Neural progenitor cell (in vitro differentiated cells): ENCODE measurements around the gene MYH1. TPM values are rescaled to one million over a fixed set of nuclear protein-coding genes. Genes with fewer than 3 reads are reported as not detected.

Experiments
- DNase-seq: peaks from one replicate; pipeline ENCODE4 v3.0.0-alpha.2; 2016; ENCODE audit warnings: low spot score
- H2AFZ ChIP-seq: fragments of 200-600 bp; sonication (generic); replicated peaks from 2 replicates; pipeline ENCODE4 v1.6.1; 2016; ENCODE audit warnings: antibody characterized with exemption
- H3F3A ChIP-seq: fragments of 200-600 bp; sonication (generic); 2 replicates; pipeline ENCODE4 v1.6.1; 2016; ENCODE audit warnings: antibody characterized with exemption, low read depth
- H3K27ac ChIP-seq: fragments of 200-600 bp; sonication (generic); 2 replicates; pipeline ENCODE4 v1.5.1; 2016; ENCODE audit warnings: mild to moderate bottlenecking
- H3K27me3 ChIP-seq: fragments of 200-600 bp; sonication (generic); 2 replicates; pipeline ENCODE4 v1.6.1; 2016; ENCODE audit warnings: mild to moderate bottlenecking, moderate library complexity
- H3K36me3 ChIP-seq: fragments of 200-600 bp; sonication (generic); 2 replicates; pipeline ENCODE4 v1.5.1; 2016
- H3K4me1 ChIP-seq: fragments of 200-600 bp; sonication (generic); 2 replicates; pipeline ENCODE4 v1.6.1; 2016; ENCODE audit warnings: mixed run types
- H3K4me2 ChIP-seq: fragments of 200-600 bp; sonication (generic); 2 replicates; pipeline ENCODE4 v1.6.1; 2016
- H3K4me3 ChIP-seq: fragments of 200-600 bp; sonication (generic); 2 replicates; pipeline ENCODE4 v1.5.1; 2016
- H3K79me2 ChIP-seq: fragments of 200-600 bp; sonication (generic); 2 replicates; pipeline ENCODE4 v1.6.1; 2016; ENCODE audit warnings: low read depth
- H3K9ac ChIP-seq: fragments of 200-600 bp; sonication (generic); 2 replicates; pipeline ENCODE4 v1.6.1; 2016
- H3K9me3 ChIP-seq: fragments of 200-600 bp; sonication (generic); 2 replicates; pipeline ENCODE4 v1.5.1; 2016; ENCODE audit warnings: low read depth
- H4K20me1 ChIP-seq: fragments of 200-600 bp; sonication (generic); 2 replicates; pipeline ENCODE4 v1.6.1; 2016; ENCODE audit warnings: low read depth
- H3K27ac Mint-ChIP-seq: 3 replicates; pipeline ENCODE4 v1.8.0; 2021; ENCODE audit warnings: mixed read lengths
- H3K27me3 Mint-ChIP-seq: 2 replicates; pipeline ENCODE4 v1.8.0; 2022; ENCODE audit warnings: low read depth, mild to moderate bottlenecking, inconsistent platforms, moderate library complexity, mixed read lengths; ENCODE audit not compliant: insufficient read depth
- H3K36me3 Mint-ChIP-seq: 3 replicates; pipeline ENCODE4 v1.8.0; 2021; ENCODE audit warnings: mixed read lengths
- H3K4me1 Mint-ChIP-seq: 3 replicates; pipeline ENCODE4 v1.8.0; 2021; ENCODE audit warnings: mixed read lengths
- H3K4me3 Mint-ChIP-seq: 3 replicates; pipeline ENCODE4 v1.8.0; 2021; ENCODE audit warnings: mild to moderate bottlenecking, moderate library complexity, mixed read lengths
- H3K9me3 Mint-ChIP-seq: 3 replicates; pipeline ENCODE4 v1.8.0; 2020; ENCODE audit warnings: mixed read lengths
- EZH2 ChIP-seq: fragments of 200-600 bp; sonication (generic); IDR thresholded peaks from 2 replicates; pipeline ENCODE4 v1.6.1; 2017; ENCODE audit warnings: antibody characterized with exemption, mild to moderate bottlenecking, moderate library complexity
- EZH2phosphoT487 ChIP-seq: fragments of 200-600 bp; sonication (generic); IDR thresholded peaks from 2 replicates; pipeline ENCODE4 v1.6.1; 2017; ENCODE audit warnings: antibody characterized with exemption
- total RNA-seq: library from RNA; depleted of rRNA; stranded (reverse); fragments of >200 nt; gene quantifications from 2 replicates; pipeline ENCODE4 v1.2.3, GENCODE V29; 2015; ENCODE audit warnings: low replicate concordance
- TF ChIP-seq, protein P1 (sequence below): fragments of 200-600 bp; sonication (generic); IDR thresholded peaks from 2 replicates; pipeline ENCODE4 v1.5.1; 2017; ENCODE audit warnings: antibody characterized with exemption, mild to moderate bottlenecking

MYH1 gene
- total RNA-seq, 1 donor from 2014 or later = not detected

DNA sequence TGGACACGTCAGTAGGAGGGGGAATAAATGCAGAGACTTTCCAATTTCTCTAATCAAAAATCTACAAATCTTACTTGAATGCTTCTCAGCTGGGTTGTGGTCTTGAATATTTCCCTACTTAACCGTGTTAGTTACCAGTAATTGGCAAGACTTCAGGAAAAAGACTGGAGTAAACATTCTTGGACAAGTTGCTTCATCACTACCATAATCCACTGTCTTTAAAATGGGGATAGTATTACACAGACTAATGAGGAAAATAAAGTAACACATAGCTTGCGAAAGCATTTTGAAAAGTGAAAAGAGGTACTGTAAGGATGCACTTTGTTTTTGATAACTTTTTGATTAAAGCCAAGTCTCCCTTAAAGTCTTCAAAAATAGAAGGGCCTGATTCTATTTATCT, 18.4 kb downstream of the MYH1 start:
- no peaks in the 10 kb centered on the region for H3K4me1 Mint-ChIP-seq
- H3K79me2 ChIP-seq = no peaks in the 10 kb centered on the region

DNA sequence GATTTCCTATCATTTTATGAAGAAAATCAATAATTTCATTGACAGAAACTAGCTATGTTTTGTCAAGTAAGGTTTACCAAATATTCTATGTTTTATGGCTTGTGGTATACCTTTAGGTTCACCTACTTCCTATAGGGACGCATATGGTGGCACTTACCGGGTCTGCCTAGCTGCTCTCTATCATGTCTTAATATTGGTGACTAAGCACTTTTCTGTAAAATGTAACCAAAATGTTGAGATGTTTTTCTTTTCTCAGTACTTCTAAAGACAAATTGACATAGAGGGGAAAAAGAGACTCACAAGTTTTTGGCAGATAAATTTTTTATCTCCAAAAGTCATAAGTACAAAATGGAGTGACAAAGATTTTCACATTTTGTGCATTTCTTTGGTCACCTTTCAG, 26.3 kb downstream of the MYH1 start:
- DNase-seq = no peak
- no peaks in the 10 kb centered on the region for H4K20me1 ChIP-seq
- TF ChIP-seq EZH2 (no peak), EZH2phosphoT487 (no peak)
- TF ChIP-seq, protein P1, sequence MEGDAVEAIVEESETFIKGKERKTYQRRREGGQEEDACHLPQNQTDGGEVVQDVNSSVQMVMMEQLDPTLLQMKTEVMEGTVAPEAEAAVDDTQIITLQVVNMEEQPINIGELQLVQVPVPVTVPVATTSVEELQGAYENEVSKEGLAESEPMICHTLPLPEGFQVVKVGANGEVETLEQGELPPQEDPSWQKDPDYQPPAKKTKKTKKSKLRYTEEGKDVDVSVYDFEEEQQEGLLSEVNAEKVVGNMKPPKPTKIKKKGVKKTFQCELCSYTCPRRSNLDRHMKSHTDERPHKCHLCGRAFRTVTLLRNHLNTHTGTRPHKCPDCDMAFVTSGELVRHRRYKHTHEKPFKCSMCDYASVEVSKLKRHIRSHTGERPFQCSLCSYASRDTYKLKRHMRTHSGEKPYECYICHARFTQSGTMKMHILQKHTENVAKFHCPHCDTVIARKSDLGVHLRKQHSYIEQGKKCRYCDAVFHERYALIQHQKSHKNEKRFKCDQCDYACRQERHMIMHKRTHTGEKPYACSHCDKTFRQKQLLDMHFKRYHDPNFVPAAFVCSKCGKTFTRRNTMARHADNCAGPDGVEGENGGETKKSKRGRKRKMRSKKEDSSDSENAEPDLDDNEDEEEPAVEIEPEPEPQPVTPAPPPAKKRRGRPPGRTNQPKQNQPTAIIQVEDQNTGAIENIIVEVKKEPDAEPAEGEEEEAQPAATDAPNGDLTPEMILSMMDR = no peak
- H3K79me2 ChIP-seq = no peaks in the 10 kb centered on the region
- H3K4me1 Mint-ChIP-seq = no peaks in the 10 kb centered on the region
- H3K4me3 Mint-ChIP-seq = no peak overlapping the region
- H3K36me3 Mint-ChIP-seq = no peaks in the 10 kb centered on the region
- no peaks in the 10 kb centered on the region for H3K9me3 ChIP-seq
- no peaks in the 10 kb centered on the region for H3K27me3 ChIP-seq
- H3K4me3 ChIP-seq = no peak overlapping the region
- no peak overlapping the region for H2AFZ ChIP-seq
- peaks cover 9% of the 10 kb centered on the region for H3K9me3 Mint-ChIP-seq
- no peak overlapping the region for H3K9ac ChIP-seq
- no peaks in the 10 kb centered on the region for H3K4me1 ChIP-seq
- H3K27me3 Mint-ChIP-seq = no peaks in the 10 kb centered on the region
- no peaks in the 10 kb centered on the region for H3F3A ChIP-seq
- no peak overlapping the region for H3K27ac Mint-ChIP-seq
- H3K4me2 ChIP-seq = no peak overlapping the region
- peaks cover 4% of the 10 kb centered on the region for H3K36me3 ChIP-seq
- no peak overlapping the region for H3K27ac ChIP-seq

More for the DNA sequence above, 18.4 kb downstream of the MYH1 start:
- Histone ChIP-seq H3F3A (no peaks in the 10 kb centered on the region), H4K20me1 (no peaks in the 10 kb centered on the region), H3K9ac (no peak overlapping the region), H3K27ac (no peak overlapping the region), H3K36me3 (no peaks in the 10 kb centered on the region), H3K9me3 (no peaks in the 10 kb centered on the region), H3K4me3 (no peak overlapping the region), H3K27me3 (no peaks in the 10 kb centered on the region), H3K4me2 (no peak overlapping the region), H3K4me1 (no peaks in the 10 kb centered on the region), H2AFZ (no peak overlapping the region)
- Mint-ChIP-seq H3K9me3 (peaks cover 2% of the 10 kb centered on the region), H3K4me3 (no peak overlapping the region), H3K36me3 (no peaks in the 10 kb centered on the region), H3K27ac (no peak overlapping the region), H3K27me3 (no peaks in the 10 kb centered on the region)
- TF ChIP-seq EZH2 (no peak), EZH2phosphoT487 (no peak)
- TF ChIP-seq, protein P1 = no peak
- DNase-seq = no peak

DNA sequence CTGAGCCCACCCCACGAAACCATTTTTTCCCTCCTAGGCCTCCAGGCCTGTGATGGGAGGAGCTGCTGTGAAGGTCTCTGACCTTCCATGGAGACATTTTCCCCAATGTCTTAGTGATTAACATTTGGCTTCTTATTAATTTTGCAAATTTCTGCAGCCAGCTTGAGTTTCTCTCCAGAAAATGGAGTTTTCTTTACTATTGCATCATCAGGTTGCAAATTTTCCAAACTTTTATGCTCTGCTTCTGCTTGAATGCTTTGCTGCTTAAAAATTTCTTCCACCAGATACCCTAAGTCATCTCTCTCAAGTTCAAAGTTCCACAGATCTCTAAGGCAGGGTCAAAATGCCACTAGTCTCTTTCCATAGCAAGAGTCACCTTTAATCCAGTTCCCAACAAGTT, 36.1 kb downstream of the MYH1 start:
- no peak overlapping the region for H3K27ac Mint-ChIP-seq
- peaks cover 21% of the 10 kb centered on the region for H3K9me3 Mint-ChIP-seq
- TF ChIP-seq, protein P1 = no peak
- TF ChIP-seq EZH2 (no peak), EZH2phosphoT487 (no peak)

More for the DNA sequence above, 36.1 kb downstream of the MYH1 start:
- Histone ChIP-seq H3K36me3 (no peaks in the 10 kb centered on the region), H4K20me1 (no peaks in the 10 kb centered on the region), H2AFZ (no peak overlapping the region), H3K27ac (no peak overlapping the region), H3K9me3 (peaks cover 4% of the 10 kb centered on the region), H3K4me2 (no peak overlapping the region), H3K4me3 (no peak overlapping the region), H3K79me2 (no peaks in the 10 kb centered on the region), H3F3A (no peaks in the 10 kb centered on the region), H3K27me3 (no peaks in the 10 kb centered on the region), H3K4me1 (no peaks in the 10 kb centered on the region), H3K9ac (no peak overlapping the region)
- no peaks in the 10 kb centered on the region for H3K36me3 Mint-ChIP-seq
- no peaks in the 10 kb centered on the region for H3K27me3 Mint-ChIP-seq
- no peak for DNase-seq
- H3K4me1 Mint-ChIP-seq = peaks cover 3% of the 10 kb centered on the region
- H3K4me3 Mint-ChIP-seq = no peak overlapping the region
